ENCODE measurements around the gene TALDO1. TPM values are rescaled to one million over a fixed set of nuclear protein-coding genes. Genes with fewer than 3 reads are reported as not detected.

TALDO1 gene
- total RNA-seq, 1 donor from 2014 or later, result 182 TPM

- H3K36me3 Mint-ChIP-seq (ENCODE audit: unreplicated experiment), result no peaks in the 10 kb centered on the region
- TF ChIP-seq CTCF (IDR thresholded peaks at IDR 0.05; ENCODE audit: partially characterized antibody, unreplicated experiment), result no peak
- peaks cover 8% of the 10 kb centered on the region for H3K27me3 Mint-ChIP-seq (ENCODE audit: unreplicated experiment)
- no peak overlapping the region for H3K4me3 Mint-ChIP-seq (ENCODE audit: unreplicated experiment)
- peaks cover 7% of the 10 kb centered on the region for H3K9me3 Mint-ChIP-seq (ENCODE audit: unreplicated experiment)
- DNase-seq, result no peak
- H3K27ac Mint-ChIP-seq (ENCODE audit: unreplicated experiment), result no peak overlapping the region
- H3K4me1 Mint-ChIP-seq (ENCODE audit: low read depth, unreplicated experiment), result peaks cover 11% of the 10 kb centered on the region
Observed at GRCh38 chr11:812390-812789, 65.1 kb downstream of the TALDO1 start.

GRCh38 chr11:813072-813455 lies 65.8 kb downstream of the TALDO1 start:
- peaks cover 11% of the 10 kb centered on the region for H3K4me1 Mint-ChIP-seq (ENCODE audit: low read depth, unreplicated experiment)
- H3K27me3 Mint-ChIP-seq (ENCODE audit: unreplicated experiment), result peaks cover 5% of the 10 kb centered on the region
- no peak overlapping the region for H3K27ac Mint-ChIP-seq (ENCODE audit: unreplicated experiment)
- no peak for TF ChIP-seq CTCF (IDR thresholded peaks at IDR 0.05; ENCODE audit: partially characterized antibody, unreplicated experiment)
- peaks cover 5% of the 10 kb centered on the region for H3K9me3 Mint-ChIP-seq (ENCODE audit: unreplicated experiment)
- H3K36me3 Mint-ChIP-seq (ENCODE audit: unreplicated experiment), result no peaks in the 10 kb centered on the region
- no peak overlapping the region for H3K4me3 Mint-ChIP-seq (ENCODE audit: unreplicated experiment)
- DNase-seq, result no peak

GRCh38 chr11:813456-814096 lies 66.3 kb downstream of the TALDO1 start:
- Mint-ChIP-seq H3K4me1 (ENCODE audit: low read depth, unreplicated experiment) (peaks cover 11% of the 10 kb centered on the region), H3K4me3 (ENCODE audit: unreplicated experiment) (no peak overlapping the region), H3K27me3 (ENCODE audit: unreplicated experiment) (peaks cover 9% of the 10 kb centered on the region), H3K9me3 (ENCODE audit: unreplicated experiment) (peaks cover 5% of the 10 kb centered on the region), H3K36me3 (ENCODE audit: unreplicated experiment) (no peaks in the 10 kb centered on the region), H3K27ac (ENCODE audit: unreplicated experiment) (no peak overlapping the region)
- DNase-seq, result peak; percentile 14
- no peak for TF ChIP-seq CTCF (IDR thresholded peaks at IDR 0.05; ENCODE audit: partially characterized antibody, unreplicated experiment)

Other genes starting within 250 kb of the TALDO1 start
- 85.9 TPM for gene RNH1, start 240.2 kb upstream of the TALDO1 start, total RNA-seq (ENCODE audit: unreplicated experiment)
- 140 TPM for gene HRAS, start 211.9 kb upstream of the TALDO1 start, total RNA-seq (ENCODE audit: unreplicated experiment)
- 2.6 TPM for gene LRRC56, start 209.9 kb upstream of the TALDO1 start, total RNA-seq (ENCODE audit: unreplicated experiment)
- gene LMNTD2, start 186.7 kb upstream of the TALDO1 start, total RNA-seq (ENCODE audit: unreplicated experiment), result 2.3 TPM
- gene RASSF7, start 186.5 kb upstream of the TALDO1 start, total RNA-seq (ENCODE audit: unreplicated experiment), result 9.4 TPM
- 41.6 TPM for gene PHRF1, start 171.0 kb upstream of the TALDO1 start, total RNA-seq (ENCODE audit: unreplicated experiment)
- 17.7 TPM for gene IRF7, start 131.5 kb upstream of the TALDO1 start, total RNA-seq (ENCODE audit: unreplicated experiment)
- not detected for gene CDHR5, start 122.5 kb upstream of the TALDO1 start, total RNA-seq (ENCODE audit: unreplicated experiment)
- gene SCT, start 120.3 kb upstream of the TALDO1 start, total RNA-seq (ENCODE audit: unreplicated experiment), result not detected
- gene DRD4, start 110.2 kb upstream of the TALDO1 start, total RNA-seq (ENCODE audit: unreplicated experiment), result 2.9 TPM
- gene DEAF1, start 52.2 kb upstream of the TALDO1 start, total RNA-seq (ENCODE audit: unreplicated experiment), result 51.5 TPM
- gene TMEM80, start 51.6 kb upstream of the TALDO1 start, total RNA-seq (ENCODE audit: unreplicated experiment), result 29.7 TPM
- 12.7 TPM for gene EPS8L2, start 41.2 kb upstream of the TALDO1 start, total RNA-seq (ENCODE audit: unreplicated experiment)
- gene GATD1, start 30.0 kb downstream of the TALDO1 start, total RNA-seq (ENCODE audit: unreplicated experiment), result 67.5 TPM
- 58.7 TPM for gene CEND1, start 42.6 kb downstream of the TALDO1 start, total RNA-seq (ENCODE audit: unreplicated experiment)
- 93.9 TPM for gene SLC25A22, start 50.8 kb downstream of the TALDO1 start, total RNA-seq (ENCODE audit: unreplicated experiment)
- 37.0 TPM for gene PIDD1, start 57.8 kb downstream of the TALDO1 start, total RNA-seq (ENCODE audit: unreplicated experiment)
- gene RPLP2, start 62.5 kb downstream of the TALDO1 start, total RNA-seq (ENCODE audit: unreplicated experiment), result 997 TPM
- gene PNPLA2, start 71.5 kb downstream of the TALDO1 start, total RNA-seq (ENCODE audit: unreplicated experiment), result 32.3 TPM
- 19.7 TPM for gene CRACR2B, start 80.5 kb downstream of the TALDO1 start, total RNA-seq (ENCODE audit: unreplicated experiment)
- 346 TPM for gene CD151, start 85.5 kb downstream of the TALDO1 start, total RNA-seq (ENCODE audit: unreplicated experiment)
- 106 TPM for gene POLR2L, start 95.1 kb downstream of the TALDO1 start, total RNA-seq (ENCODE audit: unreplicated experiment)
- 82.5 TPM for gene TSPAN4, start 95.4 kb downstream of the TALDO1 start, total RNA-seq (ENCODE audit: unreplicated experiment)
- 56.1 TPM for gene CHID1, start 163.3 kb downstream of the TALDO1 start, total RNA-seq (ENCODE audit: unreplicated experiment)
- gene AP2A2, start 178.4 kb downstream of the TALDO1 start, total RNA-seq (ENCODE audit: unreplicated experiment), result 228 TPM

All from glutamatergic neuron (in vitro differentiated cells).